Stimulated activated CD8-positive, alpha-beta memory T cell treated with anti-CD3 and anti-CD28 coated beads, Interleukin-12 subunit alpha, Interleukin-12 subunit beta, amount 100 ng/mL, for 24 hours (primary cell): ENCODE results near the gene PALLD.

Source experiments
- DNase-seq: peaks from one replicate; pipeline ENCODE4 v3.0.0-alpha.2; 2020; ENCODE audit errors: extremely low read depth

The PALLD gene

DNA sequence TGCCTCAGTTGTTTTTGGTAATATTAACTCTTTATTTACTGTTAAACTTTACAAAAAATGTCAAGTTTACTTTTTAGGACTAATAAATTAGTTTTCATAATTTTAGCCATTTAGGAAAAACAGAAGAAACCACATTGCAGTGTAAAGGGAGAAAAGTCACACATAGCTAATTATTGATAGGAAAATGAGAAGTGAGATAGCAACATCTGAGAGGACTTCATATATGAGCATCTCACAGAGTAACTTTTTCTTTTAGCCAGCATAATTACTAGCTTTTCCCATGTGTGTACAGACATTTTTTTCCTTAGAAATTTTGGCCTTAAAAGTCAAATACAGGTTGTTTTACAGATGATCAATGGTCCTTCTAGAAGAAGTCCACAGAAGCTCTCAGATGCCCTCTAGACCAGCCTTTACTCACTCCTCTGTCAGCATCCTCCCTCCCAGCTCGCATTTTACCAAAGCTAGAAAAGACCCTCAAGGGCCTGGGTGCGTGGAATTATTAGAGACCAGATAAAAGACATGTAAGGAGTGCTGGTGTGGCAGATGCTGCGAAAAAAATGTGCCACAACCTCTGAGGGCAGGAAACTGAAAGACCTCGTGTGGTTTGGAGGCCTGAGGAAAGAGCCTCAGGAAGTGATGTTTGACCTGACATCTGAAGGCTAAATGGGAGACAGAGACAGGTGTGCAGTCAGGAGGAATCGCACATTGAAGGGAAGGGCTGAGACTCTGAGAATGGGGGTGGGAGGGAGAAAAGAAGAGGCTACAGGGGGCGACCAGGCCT lies 356.3 kb downstream of the PALLD start:
- no peak for DNase-seq

DNA sequence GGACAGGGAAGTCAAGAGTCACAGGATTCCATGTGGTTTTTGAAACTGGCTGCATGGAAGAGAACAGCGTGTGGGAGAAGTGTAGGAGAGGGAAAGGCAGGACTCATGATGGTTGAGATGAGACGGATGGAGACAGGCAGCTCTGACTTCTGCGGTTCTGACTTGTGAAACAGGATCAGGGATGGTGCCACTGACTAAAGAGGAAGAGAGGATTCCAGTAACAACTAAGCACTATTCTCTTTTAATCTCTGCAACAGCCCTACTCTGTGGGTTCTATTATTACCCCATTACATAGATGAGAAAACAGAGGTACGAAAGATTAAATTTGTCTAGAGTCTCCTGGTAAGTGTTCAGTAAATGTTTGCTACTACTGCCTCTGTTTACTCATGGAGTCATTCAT lies 356.9 kb downstream of the PALLD start:
- no peak for DNase-seq

DNA sequence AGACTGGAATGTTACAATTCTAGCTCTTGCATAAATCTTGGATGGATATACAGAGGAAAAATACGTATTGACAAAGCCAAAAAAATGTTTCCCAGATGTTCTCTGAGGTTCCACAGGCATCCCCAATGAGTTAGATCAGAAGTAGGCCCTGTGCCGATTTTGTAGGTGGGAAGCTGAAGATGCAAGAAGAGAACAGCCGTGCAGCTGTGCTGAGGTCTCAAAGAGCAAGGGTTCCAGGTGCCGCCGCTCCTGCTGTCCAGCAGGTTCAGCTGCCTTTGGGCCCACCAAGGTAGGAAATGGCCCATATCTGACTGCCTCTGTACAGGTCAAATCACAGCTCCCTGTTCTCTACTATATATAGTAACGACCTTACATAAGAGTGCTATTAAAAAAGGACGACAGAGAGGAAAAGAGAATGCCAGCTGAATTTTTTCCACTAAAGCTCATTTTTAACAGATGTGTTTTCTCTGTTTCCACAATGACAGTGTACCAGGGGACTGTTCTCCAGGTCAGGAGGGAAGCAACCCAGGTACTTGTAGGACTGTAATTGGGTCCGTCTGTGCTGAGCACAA lies 357.6 kb downstream of the PALLD start:
- DNase-seq: no peak

DNA sequence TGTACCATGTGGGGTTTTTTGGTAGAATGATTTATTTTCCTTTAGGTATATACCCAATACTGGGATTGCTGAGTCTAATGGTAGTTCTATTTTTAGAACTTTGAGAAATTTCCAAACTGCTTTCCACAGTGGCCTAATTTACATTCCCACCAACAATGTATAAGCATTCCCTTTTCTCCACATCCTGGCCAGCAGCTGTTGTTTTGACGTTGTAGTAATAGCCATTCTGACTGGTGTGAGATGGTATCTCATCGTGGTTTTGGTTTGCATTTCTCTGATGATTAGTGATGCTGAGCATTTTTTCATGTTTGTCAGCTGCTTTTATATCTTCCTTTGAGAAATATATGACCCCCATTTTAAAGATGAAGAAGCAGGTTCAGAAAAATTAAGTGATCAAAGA lies 359.5 kb downstream of the PALLD start:
- no peak for DNase-seq

DNA sequence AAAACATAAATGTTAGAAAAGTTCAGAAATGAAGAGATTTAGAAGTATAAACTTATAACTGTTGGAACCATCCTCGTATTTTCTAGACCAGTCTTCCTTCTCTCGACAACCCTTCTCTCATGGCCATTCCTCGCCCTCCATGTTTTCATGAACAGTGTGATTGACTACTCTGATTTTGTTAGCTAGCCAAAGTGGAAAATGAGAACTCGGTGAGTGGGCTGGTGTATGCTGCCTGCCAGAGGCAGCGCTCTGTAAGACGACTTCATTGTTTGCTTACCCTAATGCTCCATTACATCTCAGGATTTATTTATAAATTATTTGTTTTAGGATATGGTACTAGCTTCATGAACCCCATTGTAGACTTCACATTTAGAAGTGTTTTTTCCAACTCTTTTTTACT lies 360.2 kb downstream of the PALLD start:
- no peak for DNase-seq

DNA sequence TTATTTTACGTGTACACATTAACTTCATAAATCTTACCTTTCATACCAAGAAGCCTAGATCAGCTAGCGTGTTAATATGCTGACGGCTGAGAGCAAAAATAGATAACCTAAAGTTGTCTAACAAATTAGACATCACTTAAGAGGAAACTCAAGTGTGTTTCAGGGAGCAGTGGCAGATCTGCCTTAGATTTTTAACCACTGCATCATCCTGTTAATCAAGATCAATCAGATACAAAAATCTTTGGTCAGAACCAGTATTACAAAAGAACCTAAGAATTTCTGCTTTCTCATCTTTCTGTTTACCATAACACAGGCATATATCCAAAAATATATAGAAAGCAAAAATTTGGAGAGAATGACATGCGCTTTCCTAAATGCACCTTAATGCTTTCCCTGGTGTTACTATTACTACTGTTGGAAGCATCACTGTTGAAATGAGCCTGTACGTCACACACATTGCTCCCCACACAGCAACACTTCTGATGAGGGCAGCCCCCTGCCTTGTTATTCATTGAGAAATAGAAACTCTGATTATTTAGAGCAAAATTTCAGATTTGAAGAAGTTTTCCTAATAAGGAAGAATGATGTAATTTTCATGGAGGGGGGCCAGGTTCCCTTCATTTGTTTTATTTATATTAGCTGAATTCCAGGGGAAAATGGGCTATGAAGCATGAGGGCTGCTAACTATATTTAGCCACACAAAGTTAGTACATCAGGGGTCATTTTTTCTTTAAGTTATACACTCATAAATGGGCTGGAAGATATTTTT lies 360.9 kb downstream of the PALLD start:
- DNase-seq: no peak

DNA sequence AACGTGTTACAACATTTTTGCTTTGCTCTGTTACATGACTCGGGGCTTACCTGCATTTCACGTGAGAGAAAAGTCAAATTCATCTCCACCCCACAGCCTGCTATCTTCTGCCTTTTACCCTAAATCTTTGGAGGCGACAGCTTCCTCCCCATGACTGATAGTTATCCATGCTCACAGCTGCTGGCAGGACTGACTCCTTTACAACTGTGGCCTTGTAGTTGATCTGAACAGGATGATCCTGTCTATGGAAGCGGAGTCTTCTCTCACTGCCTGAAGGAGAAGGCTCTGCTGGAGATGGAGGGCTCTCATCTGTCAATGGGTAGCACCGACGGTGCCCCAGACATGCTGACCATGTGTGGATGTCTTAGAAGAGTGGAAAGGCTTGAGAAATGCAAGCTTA lies 362.2 kb downstream of the PALLD start:
- DNase-seq: no peak

DNA sequence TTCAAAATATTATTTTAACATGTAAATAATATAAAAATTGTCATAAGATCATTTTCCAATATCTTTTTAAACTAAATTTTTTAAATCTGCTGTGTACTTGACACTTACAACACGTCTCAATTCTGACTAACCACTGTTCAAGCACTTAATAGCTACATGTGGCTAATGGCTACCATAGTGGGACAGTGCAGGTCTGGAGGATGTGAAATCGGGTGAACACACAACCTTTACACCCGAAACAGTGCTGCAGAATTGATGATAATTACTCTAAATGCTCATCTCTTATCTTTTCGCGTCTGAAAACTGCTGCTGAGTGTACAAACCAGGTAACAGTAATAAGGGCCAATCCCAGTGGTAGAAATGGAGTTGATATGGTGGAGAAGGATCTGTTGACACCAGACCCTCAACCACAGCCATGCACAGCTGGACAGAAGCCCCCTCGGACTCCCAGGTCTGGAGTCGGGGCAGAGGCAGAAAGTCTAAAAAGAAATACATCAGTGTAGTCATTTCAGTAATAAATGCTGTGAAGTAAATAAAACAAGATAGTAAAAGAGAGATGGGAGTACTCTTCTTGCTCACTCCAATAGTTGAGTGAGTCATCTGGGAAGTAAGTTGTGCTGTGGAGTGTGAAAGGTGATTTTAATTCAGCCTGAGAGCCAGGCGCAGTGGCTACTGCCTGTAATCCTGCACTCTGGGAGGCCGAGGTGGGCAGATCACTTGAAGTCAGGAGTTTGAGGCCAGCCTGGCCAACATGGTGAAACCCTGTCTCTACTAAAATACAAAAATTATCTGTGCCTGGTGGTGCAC lies 363.2 kb downstream of the PALLD start:
- DNase-seq: no peak

DNA sequence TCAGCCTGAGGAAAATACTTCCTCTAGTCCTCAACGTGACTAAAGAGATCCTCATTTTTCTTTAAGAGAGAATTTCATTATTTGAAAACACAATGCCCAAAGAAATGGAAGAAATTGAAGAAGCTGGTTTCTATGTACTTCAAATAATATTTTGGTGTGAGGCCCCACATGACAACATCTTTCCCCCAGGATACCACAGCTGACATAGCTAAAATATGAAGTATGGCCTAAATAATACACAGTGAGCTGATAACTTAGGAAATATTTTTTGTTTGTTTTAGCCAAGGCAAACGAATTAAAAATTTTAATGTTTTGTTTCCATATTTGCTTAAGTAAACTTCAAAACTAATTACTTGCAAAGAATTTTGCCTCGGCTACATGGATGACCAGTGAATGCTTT lies 364.0 kb downstream of the PALLD start:
- DNase-seq: no peak

DNA sequence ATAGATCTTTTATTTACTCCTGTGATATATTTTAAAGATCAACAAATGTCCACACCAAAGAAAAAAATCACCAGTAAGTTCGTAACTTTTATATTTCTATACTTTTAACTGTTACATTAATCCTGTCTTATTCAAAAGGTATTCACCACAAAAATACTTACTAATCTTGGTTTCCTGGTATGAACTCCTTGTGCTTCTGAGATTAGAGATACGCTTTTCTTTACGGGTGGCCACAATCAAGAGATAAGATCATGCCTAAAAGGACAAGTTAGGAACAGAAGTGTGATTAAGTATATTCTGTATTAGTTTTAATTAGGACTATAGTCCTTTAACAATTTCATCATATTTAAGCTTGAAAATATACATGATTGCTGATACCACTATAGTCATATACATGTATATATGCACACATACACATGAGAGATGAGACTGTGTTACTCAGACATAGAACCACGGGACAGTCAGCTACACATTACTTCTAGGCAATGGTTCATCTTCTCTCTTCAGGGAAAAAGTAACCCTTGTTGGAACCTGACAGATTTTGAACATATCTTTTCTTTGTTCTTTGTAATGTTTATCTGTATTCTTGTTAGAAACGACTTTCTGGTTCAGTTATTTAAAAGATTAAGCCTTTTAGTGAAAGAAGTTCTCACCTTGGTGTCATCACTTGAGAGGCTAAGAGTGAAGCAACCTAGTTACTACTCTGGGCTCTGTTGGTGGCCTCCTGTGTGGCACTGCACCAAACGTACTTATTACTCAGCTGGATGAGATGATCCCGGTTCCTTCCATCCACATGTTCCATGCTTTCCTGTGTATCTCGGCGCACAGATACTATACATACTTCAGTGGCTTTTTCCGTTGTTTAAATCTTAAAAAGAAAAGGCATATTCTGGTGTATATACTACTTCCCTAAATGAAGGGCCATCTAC lies 367.1 kb downstream of the PALLD start:
- DNase-seq: no peak

DNA sequence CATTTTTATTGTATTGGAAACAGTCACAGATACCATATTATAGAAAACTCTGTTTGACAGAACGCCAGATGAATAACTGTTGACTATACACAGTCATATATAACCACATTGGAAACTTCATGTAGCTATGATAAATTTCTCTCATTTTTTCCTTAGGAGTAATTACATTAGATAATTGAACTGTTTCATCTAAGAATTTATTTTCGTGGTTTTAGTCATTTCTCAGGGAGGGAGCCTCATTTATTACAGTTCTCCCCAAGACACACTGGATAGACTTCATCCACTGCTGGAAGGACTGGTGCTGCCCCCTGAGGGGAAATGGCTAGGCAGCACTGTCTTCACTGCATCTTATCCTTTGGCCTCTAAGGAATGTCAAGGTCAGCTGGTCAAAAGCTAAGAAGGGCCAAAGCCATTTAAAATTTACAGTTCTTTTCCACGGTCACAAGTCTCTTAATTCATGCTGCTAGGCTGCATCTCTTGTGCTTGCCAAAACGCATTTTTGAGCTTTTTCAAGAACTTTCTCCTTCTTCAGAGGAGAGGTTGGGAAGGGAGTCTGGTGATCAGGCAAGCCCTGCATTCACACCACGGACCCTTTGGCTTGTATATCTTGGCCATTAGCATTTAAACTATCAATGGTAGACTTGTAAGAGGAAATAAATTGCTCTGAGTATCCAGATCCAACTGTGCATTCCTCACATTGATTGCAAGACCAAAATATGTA lies 368.1 kb downstream of the PALLD start:
- no peak for DNase-seq

DNA sequence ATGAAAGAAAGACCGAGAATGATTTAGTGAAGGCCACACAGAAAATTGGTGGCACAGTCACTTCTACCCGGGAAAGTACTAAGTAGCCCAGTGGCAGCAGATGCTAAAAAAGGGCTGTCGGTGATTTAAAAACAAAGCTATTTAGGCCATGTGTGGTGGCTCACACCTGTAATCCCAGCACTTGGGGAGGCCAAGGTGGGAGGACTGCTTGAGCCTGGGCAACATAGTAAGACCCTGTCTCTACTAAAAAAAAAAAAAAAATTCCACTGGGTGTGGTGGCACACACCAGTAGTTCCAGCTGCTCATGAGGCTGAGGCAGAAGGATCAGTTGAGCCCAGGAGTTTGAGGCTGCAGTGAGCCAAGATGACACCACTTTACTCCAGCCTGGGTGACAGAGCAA lies 369.0 kb downstream of the PALLD start:
- no peak for DNase-seq

DNA sequence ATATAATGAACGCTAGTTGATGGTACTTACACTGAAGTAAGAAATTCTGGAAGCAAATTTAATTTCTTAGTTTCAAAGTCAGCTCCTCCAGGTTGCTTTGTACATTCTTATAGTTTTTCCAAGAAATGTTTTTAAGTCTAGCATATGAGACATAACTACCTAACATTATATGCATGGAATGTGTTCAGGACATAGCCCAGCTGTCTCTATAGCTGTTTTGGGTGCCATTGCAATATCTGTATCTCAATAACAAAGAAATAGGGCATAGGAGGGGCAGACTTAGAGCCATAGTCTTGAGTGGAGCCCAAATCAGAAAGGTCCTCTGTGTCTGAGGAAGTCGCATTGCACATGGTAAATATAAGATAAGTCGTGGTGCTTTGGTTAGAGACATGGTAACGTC lies 369.8 kb downstream of the PALLD start:
- DNase-seq: no peak

DNA sequence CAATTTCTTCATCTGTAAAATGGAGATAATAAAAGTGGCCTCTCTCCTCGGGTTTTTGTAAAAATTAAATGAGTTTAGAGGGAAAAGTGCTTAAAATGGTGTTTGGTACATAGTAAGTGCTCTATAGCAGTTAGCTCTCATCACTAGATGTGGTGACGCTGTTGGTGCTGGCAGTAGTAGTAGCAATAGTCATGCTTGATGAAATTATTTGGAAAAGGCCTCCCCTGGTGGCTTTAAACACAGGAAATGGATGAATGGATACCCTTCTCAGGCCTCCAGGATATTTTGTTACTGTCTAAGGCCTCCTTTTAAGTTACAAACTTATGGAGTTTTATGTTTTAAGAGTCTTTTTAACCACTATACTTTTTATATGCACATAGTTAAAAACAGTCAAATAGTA lies 370.3 kb downstream of the PALLD start:
- no peak for DNase-seq

DNA sequence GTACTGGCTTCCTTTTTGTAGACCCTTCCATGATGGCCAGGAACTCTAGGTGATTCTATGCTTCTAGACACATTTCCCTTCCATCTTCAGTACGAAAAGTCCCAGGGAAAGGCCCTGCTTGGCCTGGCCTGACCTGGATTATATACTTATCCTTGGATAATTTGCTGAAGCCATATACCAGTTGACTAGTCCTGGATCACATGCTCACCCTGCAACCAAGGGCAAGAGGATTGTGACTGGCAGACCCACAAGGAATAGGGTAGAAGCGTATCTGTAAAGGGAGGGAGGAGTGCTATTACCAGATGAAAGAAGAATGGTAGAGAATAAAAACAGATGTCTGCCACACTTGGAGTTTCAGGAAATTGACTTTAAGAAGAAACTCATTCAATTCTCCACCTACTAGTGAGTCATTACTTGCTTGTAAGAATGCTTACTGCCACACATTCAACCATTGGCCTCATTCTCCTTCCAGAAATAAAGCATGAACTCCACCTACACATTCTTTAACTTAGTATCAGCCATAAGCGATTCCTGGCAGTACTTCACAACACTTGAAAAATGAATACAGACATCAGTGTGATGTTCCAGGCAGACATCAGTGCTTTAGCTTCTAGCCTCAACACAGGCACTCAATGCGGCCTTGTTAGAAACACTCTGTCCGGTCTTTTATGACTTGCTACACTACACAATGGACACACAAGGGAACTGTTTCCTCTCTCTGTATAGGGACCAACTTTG lies 371.4 kb downstream of the PALLD start:
- no peak for DNase-seq

DNA sequence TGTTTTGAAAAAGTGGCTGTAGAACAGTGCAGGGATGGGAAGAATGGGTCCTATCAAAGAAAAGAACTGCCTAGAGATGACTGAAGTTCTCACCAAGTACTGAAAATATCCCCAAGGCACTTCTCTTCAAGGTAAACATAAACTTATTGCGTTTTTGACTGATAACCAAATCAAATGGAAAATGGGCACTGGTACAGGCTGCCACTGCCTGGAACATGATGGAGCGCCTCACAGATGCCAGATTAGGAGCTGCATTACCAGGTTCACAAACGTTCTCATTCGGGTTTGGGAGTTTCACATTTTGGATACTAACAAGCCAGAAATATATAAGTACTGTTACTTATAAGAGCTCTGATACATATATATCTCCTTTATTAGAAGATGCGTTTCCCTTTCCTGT lies 371.9 kb downstream of the PALLD start:
- DNase-seq: no peak

DNA sequence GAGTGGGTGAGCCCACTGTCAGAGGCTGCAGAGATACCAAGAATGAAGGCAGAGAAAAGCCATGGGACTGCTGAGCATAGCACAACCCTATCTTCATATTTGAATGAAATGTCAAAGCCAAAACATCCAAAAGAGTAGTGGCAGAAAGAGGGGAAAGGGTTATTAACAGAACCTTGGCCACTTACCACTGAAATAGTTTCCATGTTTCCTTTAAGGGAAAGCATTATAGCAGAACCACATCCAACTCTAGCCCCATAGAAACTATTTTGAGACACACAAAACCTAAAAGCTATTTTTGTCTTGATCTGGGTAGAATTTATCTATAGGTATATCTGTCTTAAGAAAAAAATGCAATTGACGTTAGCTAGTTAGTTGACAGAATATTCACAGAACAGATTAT lies 373.2 kb downstream of the PALLD start:
- DNase-seq: no peak

DNA sequence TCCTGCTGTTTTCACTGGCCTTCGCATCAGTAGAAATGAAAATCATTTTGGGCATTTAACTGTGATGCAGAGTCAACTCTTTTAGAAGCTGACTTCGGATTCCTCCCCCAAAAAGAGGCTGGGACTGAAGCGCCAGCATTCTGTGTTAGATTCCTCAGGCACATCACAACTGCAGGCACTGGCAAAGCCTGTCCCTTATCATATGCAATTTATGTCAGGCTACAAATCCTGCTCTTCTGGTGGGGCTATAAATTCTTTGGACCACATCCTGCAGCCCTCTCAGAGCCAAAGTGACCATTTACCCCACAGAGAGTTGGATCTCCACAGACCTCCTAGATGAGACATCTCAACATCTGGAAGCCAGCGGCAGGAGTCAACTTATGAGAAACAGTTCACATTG lies 374.8 kb downstream of the PALLD start:
- DNase-seq: no peak

DNA sequence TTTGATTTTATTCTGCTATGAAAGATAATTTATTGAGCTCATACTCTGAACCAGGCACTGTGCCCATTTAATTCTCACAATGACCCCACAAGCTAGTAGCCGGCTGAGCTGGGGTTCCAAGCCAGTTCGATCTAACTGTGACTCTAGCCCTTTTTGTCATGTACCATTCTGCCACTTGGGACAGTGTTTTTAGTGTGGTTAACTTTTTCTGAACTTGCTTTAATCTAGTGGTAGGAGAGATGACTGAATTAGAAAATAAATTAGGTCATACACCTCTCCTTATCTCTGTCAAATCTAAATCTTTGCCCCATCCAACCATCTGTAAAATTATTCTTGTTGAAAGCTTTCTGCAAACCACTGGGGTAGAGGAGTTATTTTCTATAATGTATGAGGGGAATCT lies 377.2 kb downstream of the PALLD start:
- no peak for DNase-seq

DNA sequence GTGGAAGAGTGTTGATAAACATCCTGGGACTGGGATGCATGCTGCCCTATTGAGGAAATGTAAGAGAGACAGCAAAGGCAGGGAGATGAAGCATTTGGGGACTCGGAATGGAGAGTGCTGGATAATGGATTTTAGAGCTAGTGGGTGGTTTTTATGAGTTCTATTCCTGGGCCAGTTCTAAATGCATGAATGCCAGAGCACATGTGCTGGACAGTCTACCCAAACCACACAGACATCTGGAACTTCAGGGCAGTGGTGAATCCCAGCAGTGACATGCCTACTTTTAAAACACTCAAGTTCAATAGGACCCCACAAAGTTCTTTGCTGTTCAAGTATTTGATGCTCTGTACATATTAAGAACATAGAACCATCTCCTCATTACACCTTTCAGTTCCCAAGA lies 379.3 kb downstream of the PALLD start:
- no peak for DNase-seq
